Tibial nerve (tissue), 4 donors: Measurements from ENCODE around the gene ZNF610. TPM values are rescaled to one million over a fixed set of nuclear protein-coding genes. Genes with fewer than 3 reads are reported as not detected.

ENCODE experiments used
- DNase-seq, 2 donors: peaks; one replicate each; pipeline ENCODE4 v3.0.0-alpha.2; 2019; ENCODE audit warnings: low spot score in 2 of 2
- H3K27ac ChIP-seq, 4 donors: fragments of 200-600 bp; sonication (generic) in 3 of 4; one replicate each; pipeline ENCODE4 v1.5.1; 2017 to 2019; ENCODE audit warnings: mild to moderate bottlenecking in 1 of 4
- H3K27me3 ChIP-seq, 2 donors: fragments of 200-600 bp; sonication (generic) in 1 of 2; one replicate each; pipeline versions ENCODE4 v1.5.1 to v1.6.0; 2017 to 2019
- H3K36me3 ChIP-seq, 3 donors: fragments of 200-600 bp; sonication (generic); one replicate each; pipeline ENCODE4 v1.5.1; 2018 to 2019
- H3K4me1 ChIP-seq, 4 donors: fragments of 200-600 bp; sonication (generic) in 3 of 4; one replicate each; pipeline ENCODE4 v1.5.1; 2017 to 2019
- H3K4me3 ChIP-seq, 4 donors: fragments of 200-600 bp; sonication (generic) in 3 of 4; one replicate each; pipeline ENCODE4 v1.5.1; 2017 to 2019; ENCODE audit warnings: mild to moderate bottlenecking in 1 of 4, moderate library complexity in 1 of 4
- H3K9me3 ChIP-seq, 4 donors: fragments of 200-600 bp; sonication (generic) in 3 of 4; one replicate each; pipeline ENCODE4 v1.5.1; 2017 to 2019
- EP300 ChIP-seq, 2 donors: sonication (generic); formaldehyde crosslinking; IDR thresholded peaks; one replicate each; pipeline ENCODE4 v1.6.1; 2017; ENCODE audit warnings: antibody characterized with exemption in 2 of 2, mild to moderate bottlenecking in 1 of 2
- POLR2A ChIP-seq, 2 donors: fragments of 450-650 bp; IDR thresholded peaks; one replicate each; pipeline ENCODE4 v1.6.1; 2017; ENCODE audit warnings: antibody characterized with exemption in 2 of 2, mild to moderate bottlenecking in 2 of 2, moderate library complexity in 2 of 2
- WGBS, 2 donors: methylation state at CpG; one replicate each; pipeline ENCODE4 v1.1.5; 2018; 5-methylcytosine and 5-hydroxymethylcytosine counted together
- small RNA-seq: library from RNA; depleted of rRNA; stranded (forward); fragments of <200 nt; gene quantifications from one replicate; pipeline ENCODE3, GENCODE V24; 2016
- total RNA-seq, 4 donors: library from RNA; depleted of rRNA; stranded (reverse); fragments of >200 nt; gene quantifications; one replicate each; pipeline ENCODE4 v1.1.0, GENCODE V29; 2016
- TF ChIP-seq, protein P1 (sequence below), 5 experiments: fragments of 200-600 bp in 3 of 5; fragments of 450-650 bp in 2 of 5; sonication (generic) in 3 of 5; IDR thresholded peaks; one replicate each; pipeline ENCODE4 v1.5.1; 2016 to 2019; ENCODE audit warnings: antibody characterized with exemption in 5 of 5, mild to moderate bottlenecking in 3 of 5, moderate library complexity in 2 of 5

Gene ZNF610
- total RNA-seq, 4 donors from 2014 or later = 2.7 to 7.2 (median 3.3) TPM

GRCh38 chr19:52397310-52398080, 61.5 kb downstream of the ZNF610 start, which contains the start of gene ZNF528:
ZNF528 (plus strand) TSS chr19:52397849; CDS start chr19:52402014, 4,165 bp downstream.
- DNase-seq = peak; percentile 93 to 96
- Histone ChIP-seq H3K27me3 (no peaks in the 10 kb centered on the region), H3K36me3 (peaks cover 0 to 78% (median 0%) of the 10 kb centered on the region in 3 donors), H3K9me3 (peaks cover 0 to 48% (median 6%) of the 10 kb centered on the region in 4 donors), H3K4me1 (peaks cover 0 to 22% (median 13%) of the 10 kb centered on the region in 4 donors), H3K27ac (peak within 1 kb of the TSS in 3 of 4 donors; percentile 57 to 85 (median 78)), H3K4me3 (peak within 1 kb of the TSS; percentile 53 to 83 (median 64))
- 0 to 1% methylated on average over 33 to 36 of the region's 36 CpGs for WGBS, 2 donors
- TF ChIP-seq EP300 (IDR thresholded peaks at IDR 0.05) = peak; percentile 33 to 84
- TF ChIP-seq, protein P1, sequence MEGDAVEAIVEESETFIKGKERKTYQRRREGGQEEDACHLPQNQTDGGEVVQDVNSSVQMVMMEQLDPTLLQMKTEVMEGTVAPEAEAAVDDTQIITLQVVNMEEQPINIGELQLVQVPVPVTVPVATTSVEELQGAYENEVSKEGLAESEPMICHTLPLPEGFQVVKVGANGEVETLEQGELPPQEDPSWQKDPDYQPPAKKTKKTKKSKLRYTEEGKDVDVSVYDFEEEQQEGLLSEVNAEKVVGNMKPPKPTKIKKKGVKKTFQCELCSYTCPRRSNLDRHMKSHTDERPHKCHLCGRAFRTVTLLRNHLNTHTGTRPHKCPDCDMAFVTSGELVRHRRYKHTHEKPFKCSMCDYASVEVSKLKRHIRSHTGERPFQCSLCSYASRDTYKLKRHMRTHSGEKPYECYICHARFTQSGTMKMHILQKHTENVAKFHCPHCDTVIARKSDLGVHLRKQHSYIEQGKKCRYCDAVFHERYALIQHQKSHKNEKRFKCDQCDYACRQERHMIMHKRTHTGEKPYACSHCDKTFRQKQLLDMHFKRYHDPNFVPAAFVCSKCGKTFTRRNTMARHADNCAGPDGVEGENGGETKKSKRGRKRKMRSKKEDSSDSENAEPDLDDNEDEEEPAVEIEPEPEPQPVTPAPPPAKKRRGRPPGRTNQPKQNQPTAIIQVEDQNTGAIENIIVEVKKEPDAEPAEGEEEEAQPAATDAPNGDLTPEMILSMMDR (IDR thresholded peaks at IDR 0.05) = no peak
- peak in 1 of 2 donors; percentile 60 for TF ChIP-seq POLR2A (IDR thresholded peaks at IDR 0.05)

- Histone ChIP-seq H3K36me3 (peaks cover 0 to 78% (median 0%) of the 10 kb centered on the region in 3 donors), H3K27me3 (no peaks in the 10 kb centered on the region), H3K9me3 (peaks cover 0 to 46% (median 4%) of the 10 kb centered on the region in 4 donors), H3K4me3 (peak overlapping the region; percentile 53 to 83 (median 64)), H3K4me1 (peaks cover 0 to 22% (median 13%) of the 10 kb centered on the region in 4 donors), H3K27ac (peak overlapping the region in 3 of 4 donors; percentile 57 to 85 (median 78))
- DNase-seq = no peak
- 1 to 2% methylated on average over 14 of the region's 14 CpGs for WGBS, 2 donors
- TF ChIP-seq, protein P1 (IDR thresholded peaks at IDR 0.05) = no peak
- TF ChIP-seq EP300 (IDR thresholded peaks at IDR 0.05) = no peak
- no peak for TF ChIP-seq POLR2A (IDR thresholded peaks at IDR 0.05)
These were observed 62.0 kb downstream of the ZNF610 start for GRCh38 chr19:52398081-52398441.

DNA sequence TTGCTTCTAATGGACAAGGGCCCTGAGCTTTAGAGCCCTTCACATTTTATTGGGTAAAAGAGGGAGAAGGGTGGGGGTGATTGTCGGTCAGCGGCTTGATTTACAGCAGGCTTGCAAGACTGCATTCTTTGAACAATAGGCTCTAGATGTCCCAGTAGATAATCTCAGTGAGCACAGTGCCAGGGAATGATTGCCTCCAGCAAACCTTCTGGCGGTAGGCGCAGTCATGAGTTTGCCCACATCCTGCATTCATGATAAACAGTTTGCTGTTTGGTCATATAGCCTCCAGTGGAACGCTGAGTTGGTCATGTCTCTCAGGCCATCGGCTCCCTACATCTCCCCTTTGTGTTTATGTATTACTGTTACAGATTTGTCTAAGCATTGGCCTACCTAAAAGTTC, 74.2 kb downstream of the ZNF610 start:
- no peak for TF ChIP-seq POLR2A (IDR thresholded peaks at IDR 0.05)
- TF ChIP-seq, protein P1 (IDR thresholded peaks at IDR 0.05) = no peak
- no peak for TF ChIP-seq EP300 (IDR thresholded peaks at IDR 0.05)
- H3K36me3 ChIP-seq = peaks cover 31 to 100% (median 52%) of the 10 kb centered on the region in 3 donors

DNA sequence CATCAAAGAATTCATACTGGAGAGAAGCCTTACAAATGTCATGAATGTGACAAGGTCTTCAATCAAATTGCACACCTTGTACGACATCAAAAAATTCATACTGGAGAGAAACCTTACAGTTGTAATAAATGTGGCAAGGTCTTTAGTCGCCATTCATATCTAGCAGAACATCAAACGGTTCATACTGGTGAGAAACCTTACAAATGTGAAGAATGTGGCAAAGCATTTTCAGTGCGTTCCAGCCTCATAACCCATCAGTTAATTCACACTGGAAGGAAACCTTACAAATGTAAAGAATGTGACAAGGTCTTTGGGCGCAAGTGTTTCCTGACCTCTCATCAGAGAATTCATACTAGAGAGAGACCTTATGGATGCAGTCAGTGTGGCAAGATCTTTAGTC, 79.7 kb downstream of the ZNF610 start:
- DNase-seq = no peak
- Histone ChIP-seq H3K4me1 (no peaks in the 10 kb centered on the region), H3K4me3 (no peak overlapping the region), H3K9me3 (peaks cover 6 to 100% (median 50%) of the 10 kb centered on the region in 4 donors), H3K36me3 (peaks cover 9 to 53% (median 10%) of the 10 kb centered on the region in 3 donors), H3K27me3 (no peaks in the 10 kb centered on the region), H3K27ac (no peak overlapping the region)
- TF ChIP-seq EP300 (IDR thresholded peaks at IDR 0.05) (no peak), POLR2A (IDR thresholded peaks at IDR 0.05) (no peak)
- 97 to 98% methylated on average over 5 of the region's 5 CpGs for WGBS, 2 donors

More for the DNA sequence above, 74.2 kb downstream of the ZNF610 start:
- Histone ChIP-seq H3K9me3 (peaks cover 0 to 100% (median 34%) of the 10 kb centered on the region in 4 donors), H3K4me1 (no peaks in the 10 kb centered on the region), H3K27me3 (no peaks in the 10 kb centered on the region), H3K27ac (no peak overlapping the region), H3K4me3 (no peak overlapping the region)
- 91 to 97% methylated on average over 6 of the region's 6 CpGs for WGBS, 2 donors
- DNase-seq = no peak

Small RNAs within 50 kb of the gene (small RNA-seq; reads per million reads assigned to genes)
- not detected for gene AC010332.1

Other genes starting within 250 kb of the ZNF610 start
- 10 to 100 TPM; 12.0 to 34.8 (median 25.7) TPM for gene ZNF841, start 240.5 kb upstream of the ZNF610 start, total RNA-seq
- gene ZNF616, start 196.3 kb upstream of the ZNF610 start, total RNA-seq = 10 to 100 TPM in 2 of 4 donors, 1 to 10 TPM in 2; 5.4 to 18.0 (median 8.7) TPM
- 10 to 100 TPM in 2 of 4 donors, 1 to 10 TPM in 2; 7.1 to 17.1 (median 9.8) TPM for gene ZNF836, start 164.6 kb upstream of the ZNF610 start, total RNA-seq
- gene PPP2R1A, start 146.2 kb upstream of the ZNF610 start, total RNA-seq = 100 to 1,000 TPM; 145 to 176 (median 166) TPM
- 10 to 100 TPM in 1 of 4 donors, 1 to 10 TPM in 3; 7.7 to 11.4 (median 9.0) TPM for gene ZNF766, start 66.7 kb upstream of the ZNF610 start, total RNA-seq
- gene ZNF480, start 39.1 kb upstream of the ZNF610 start, total RNA-seq = 10 to 100 TPM in 1 of 4 donors, 1 to 10 TPM in 3; 3.3 to 11.8 (median 6.4) TPM
- gene ZNF880, start 33.7 kb downstream of the ZNF610 start, total RNA-seq = 10 to 100 TPM; 15.6 to 43.5 (median 20.9) TPM
- gene ZNF528, start 61.6 kb downstream of the ZNF610 start, total RNA-seq = 10 to 100 TPM; 26.2 to 34.8 (median 30.7) TPM
- 1 to 10 TPM in 2 of 4 donors, under 1 TPM in 1, not detected in 1; 0.66 to 8.4 (median 1.9) TPM for gene ZNF534, start 92.9 kb downstream of the ZNF610 start, total RNA-seq
- gene ZNF578, start 117.3 kb downstream of the ZNF610 start, total RNA-seq = 1 to 10 TPM in 2 of 4 donors, under 1 TPM in 1, not detected in 1; 0.98 to 2.9 (median 2.1) TPM
- gene ZNF808, start 191.4 kb downstream of the ZNF610 start, total RNA-seq = 10 to 100 TPM; 16.3 to 42.6 (median 21.3) TPM
- gene ZNF701, start 234.0 kb downstream of the ZNF610 start, total RNA-seq = 10 to 100 TPM; 12.8 to 28.4 (median 17.9) TPM